Measurements from ENCODE around the gene ECI1. TPM values are rescaled to one million over a fixed set of nuclear protein-coding genes. Genes with fewer than 3 reads are reported as not detected.

Gene ECI1
- total and polyA plus RNA-seq, 2 experiments from 2014 or later = 71.4 to 156 TPM

GRCh38 chr16:2197765-2198164, 53.6 kb downstream of the ECI1 start:
- no peaks in the 10 kb centered on the region for H3K9me3 ChIP-seq (ENCODE audit: low read depth)
- peaks cover 23% of the 10 kb centered on the region for H3K27me3 ChIP-seq
- H2AFZ ChIP-seq = no peak overlapping the region
- no peaks in the 10 kb centered on the region for H3K79me2 ChIP-seq
- WGBS (ENCODE audit: low lambda C conversion rate, missing lambda C conversion rate) = 83% methylated on average over 6 of the region's 6 CpGs
- no peak for TF ChIP-seq EZH2 (IDR thresholded peaks at IDR 0.05; ENCODE audit: borderline replicate concordance)
- no peak overlapping the region for H3K4me3 ChIP-seq
- peaks cover 10% of the 10 kb centered on the region for H3K4me1 ChIP-seq (ENCODE audit: insufficient read depth)
- H3K9me2 ChIP-seq (replicated peaks; ENCODE audit: insufficient read depth) = no peaks in the 10 kb centered on the region
- no peak overlapping the region for H3K4me2 ChIP-seq
- no peaks in the 10 kb centered on the region for H4K20me1 ChIP-seq (ENCODE audit: insufficient read depth, poor library complexity, severe bottlenecking)
- no peaks in the 10 kb centered on the region for H3K36me3 ChIP-seq (replicated peaks; ENCODE audit: insufficient read depth, low read depth)
- H3K27ac ChIP-seq = no peak overlapping the region
- no peak for DNase-seq (ENCODE audit: low spot score)

- H3K36me3 ChIP-seq (replicated peaks; ENCODE audit: insufficient read depth, low read depth) = no peaks in the 10 kb centered on the region
- DNase-seq (ENCODE audit: low spot score) = no peak
- TF ChIP-seq CTCF (IDR thresholded peaks at IDR 0.05; ENCODE audit: poor library complexity) (no peak), EZH2 (IDR thresholded peaks at IDR 0.05; ENCODE audit: borderline replicate concordance) (no peak), EZH2phosphoT487 (IDR thresholded peaks at IDR 0.05; ENCODE audit: low read depth, severe bottlenecking, unreplicated experiment) (no peak)
- H3K4me3 ChIP-seq = no peak overlapping the region
- H3K4me1 ChIP-seq (ENCODE audit: insufficient read depth) = peaks cover 10% of the 10 kb centered on the region
- peaks cover 23% of the 10 kb centered on the region for H3K27me3 ChIP-seq
- 74% methylated on average over 12 of the region's 32 CpGs for WGBS (ENCODE audit: low lambda C conversion rate, missing lambda C conversion rate)
- H2AFZ ChIP-seq = no peak overlapping the region
- peak overlapping the region; percentile 79 for H3K4me2 ChIP-seq
- H3K9me2 ChIP-seq (replicated peaks; ENCODE audit: insufficient read depth) = no peaks in the 10 kb centered on the region
- H3K79me2 ChIP-seq = no peaks in the 10 kb centered on the region
- H4K20me1 ChIP-seq (ENCODE audit: insufficient read depth, poor library complexity, severe bottlenecking) = no peaks in the 10 kb centered on the region
- no peaks in the 10 kb centered on the region for H3K9me3 ChIP-seq (ENCODE audit: low read depth)
- H3K27ac ChIP-seq = no peak overlapping the region
These were observed 54.3 kb downstream of the ECI1 start for GRCh38 chr16:2196981-2197511.

GRCh38 chr16:2196162-2196980, 55.0 kb downstream of the ECI1 start, which contains the start of gene CASKIN1:
TSS of gene CASKIN1 (minus strand) at chr16:2196605. CDS start at chr16:2196432, 173 bp downstream.
- Histone ChIP-seq H3K9me3 (ENCODE audit: low read depth) (no peaks in the 10 kb centered on the region), H3K9me2 (replicated peaks; ENCODE audit: insufficient read depth) (no peaks in the 10 kb centered on the region), H3K4me1 (ENCODE audit: insufficient read depth) (peaks cover 10% of the 10 kb centered on the region), H4K20me1 (ENCODE audit: insufficient read depth, poor library complexity, severe bottlenecking) (no peaks in the 10 kb centered on the region), H3K4me3 (peak within 1 kb of the TSS; percentile 36), H2AFZ (no peak within 1 kb of the TSS), H3K79me2 (no peaks in the 10 kb centered on the region), H3K4me2 (peak within 1 kb of the TSS; percentile 92), H3K27ac (no peak within 1 kb of the TSS), H3K36me3 (replicated peaks; ENCODE audit: insufficient read depth, low read depth) (no peaks in the 10 kb centered on the region), H3K27me3 (peaks cover 23% of the 10 kb centered on the region)
- TF ChIP-seq EZH2phosphoT487 (IDR thresholded peaks at IDR 0.05; ENCODE audit: low read depth, severe bottlenecking, unreplicated experiment) (no peak), CTCF (IDR thresholded peaks at IDR 0.05; ENCODE audit: poor library complexity) (no peak), EZH2 (IDR thresholded peaks at IDR 0.05; ENCODE audit: borderline replicate concordance) (no peak)
- DNase-seq (ENCODE audit: low spot score) = peak; percentile 69
- 5% methylated on average over 4 of the region's 129 CpGs for WGBS (ENCODE audit: low lambda C conversion rate, missing lambda C conversion rate)

Data from hepatocyte (in vitro differentiated cells).